Measurements from ENCODE around the gene DCAF10. TPM values are rescaled to one million over a fixed set of nuclear protein-coding genes. Genes with fewer than 3 reads are reported as not detected.

DCAF10 gene
- total RNA-seq, 2 experiments from 2014 or later, result 10.5 to 12.9 TPM

Other genes with a start within 250 kb of the DCAF10 start
- 1 to 10 TPM; 1.9 TPM for gene FBXO10, start 224.4 kb upstream of the DCAF10 start, total RNA-seq
- gene TOMM5, start 208.2 kb upstream of the DCAF10 start, total RNA-seq, result 100 to 1,000 TPM; 219 to 222 TPM
- gene FRMPD1, start 149.8 kb upstream of the DCAF10 start, total RNA-seq, result not detected
- 10 to 100 TPM in 1 of 2 experiments, 1 to 10 TPM in 1; 9.4 to 10.3 TPM for gene TRMT10B, start 47.0 kb upstream of the DCAF10 start, total RNA-seq
- 100 to 1,000 TPM; 139 to 147 TPM for gene EXOSC3, start 15.7 kb upstream of the DCAF10 start, total RNA-seq
- 10 to 100 TPM; 32.2 to 32.7 TPM for gene SLC25A51, start 103.3 kb downstream of the DCAF10 start, total RNA-seq